HUES6 (cell line): ENCODE results near the gene PHACTR3.

Experiments used
- H3K27ac ChIP-seq: 2 replicates; pipeline ENCODE4 v1.7.0; 2013; ENCODE audit warnings: low read depth, mild to moderate bottlenecking, low read length, inconsistent platforms
- H3K27me3 ChIP-seq: 2 replicates; pipeline ENCODE4 v1.6.1; 2013; ENCODE audit warnings: low read length; ENCODE audit not compliant: control insufficient read depth, insufficient read depth
- H3K36me3 ChIP-seq: 2 replicates; pipeline ENCODE4 v1.6.1; 2013; ENCODE audit warnings: low read length; ENCODE audit not compliant: control insufficient read depth, insufficient read depth
- H3K4me1 ChIP-seq: 2 replicates; pipeline ENCODE4 v1.6.1; 2013; ENCODE audit warnings: low read length; ENCODE audit not compliant: control insufficient read depth, insufficient read depth
- H3K4me3 ChIP-seq: 2 replicates; pipeline ENCODE4 v1.5.1; 2013; ENCODE audit warnings: low read depth, low read length
- H3K9ac ChIP-seq: one replicate; pipeline ENCODE4 v1.6.1; 2013; ENCODE audit warnings: mild to moderate bottlenecking, low read length
- H3K9me3 ChIP-seq: 2 replicates; pipeline ENCODE4 v1.6.1; 2013; ENCODE audit warnings: low read depth, low read length; ENCODE audit not compliant: control insufficient read depth, insufficient read depth

Gene PHACTR3

GRCh38 chr20:59708326-59708725, 104.0 kb downstream of the PHACTR3 start:
- Histone ChIP-seq H3K9ac (no peak overlapping the region), H3K4me1 (peaks cover 5% of the 10 kb centered on the region), H3K27me3 (no peaks in the 10 kb centered on the region), H3K36me3 (no peaks in the 10 kb centered on the region), H3K9me3 (peaks cover 9% of the 10 kb centered on the region), H3K27ac (no peak overlapping the region), H3K4me3 (no peak overlapping the region)

GRCh38 chr20:59709636-59710035, 105.3 kb downstream of the PHACTR3 start:
- H3K36me3 ChIP-seq: no peaks in the 10 kb centered on the region
- no peaks in the 10 kb centered on the region for H3K27me3 ChIP-seq

GRCh38 chr20:59718071-59718470, 113.7 kb downstream of the PHACTR3 start:
- H3K4me3 ChIP-seq: no peak overlapping the region
- H3K27me3 ChIP-seq: 0 out of 2 replicates have a peak, but pooled peaks cover 9% of the 10 kb centered on the region
- H3K27ac ChIP-seq: no peak overlapping the region
- no peak overlapping the region for H3K9ac ChIP-seq
- H3K36me3 ChIP-seq: no peaks in the 10 kb centered on the region
- no peaks in the 10 kb centered on the region for H3K4me1 ChIP-seq
- H3K9me3 ChIP-seq: no peaks in the 10 kb centered on the region

More at GRCh38 chr20:59709636-59710035, 105.3 kb downstream of the PHACTR3 start:
- H3K9me3 ChIP-seq: peaks cover 9% of the 10 kb centered on the region
- no peak overlapping the region for H3K27ac ChIP-seq
- H3K9ac ChIP-seq: no peak overlapping the region
- no peak overlapping the region for H3K4me3 ChIP-seq
- peaks cover 5% of the 10 kb centered on the region for H3K4me1 ChIP-seq

GRCh38 chr20:59718751-59719150, 114.4 kb downstream of the PHACTR3 start:
- H3K9ac ChIP-seq: no peak overlapping the region
- H3K36me3 ChIP-seq: no peaks in the 10 kb centered on the region
- no peak overlapping the region for H3K27ac ChIP-seq
- no peak overlapping the region for H3K4me3 ChIP-seq
- no peaks in the 10 kb centered on the region for H3K4me1 ChIP-seq
- H3K27me3 ChIP-seq: peaks cover 14% of the 10 kb centered on the region; the same call in 1 of the 2 replicates
- no peaks in the 10 kb centered on the region for H3K9me3 ChIP-seq

GRCh38 chr20:59720013-59720412, 115.7 kb downstream of the PHACTR3 start:
- Histone ChIP-seq H3K4me1 (no peaks in the 10 kb centered on the region), H3K9me3 (no peaks in the 10 kb centered on the region), H3K27me3 (peaks cover 24% of the 10 kb centered on the region), H3K4me3 (no peak overlapping the region), H3K9ac (no peak overlapping the region), H3K36me3 (no peaks in the 10 kb centered on the region), H3K27ac (no peak overlapping the region)

GRCh38 chr20:59721386-59721785, 117.0 kb downstream of the PHACTR3 start:
- H3K27me3 ChIP-seq: peaks cover 29% of the 10 kb centered on the region
- H3K27ac ChIP-seq: no peak overlapping the region
- H3K9ac ChIP-seq: no peak overlapping the region
- H3K4me3 ChIP-seq: no peak overlapping the region
- H3K9me3 ChIP-seq: no peaks in the 10 kb centered on the region
- no peaks in the 10 kb centered on the region for H3K4me1 ChIP-seq
- H3K36me3 ChIP-seq: no peaks in the 10 kb centered on the region

GRCh38 chr20:59723108-59723500, 118.8 kb downstream of the PHACTR3 start:
- H3K4me3 ChIP-seq: no peak overlapping the region
- no peaks in the 10 kb centered on the region for H3K4me1 ChIP-seq
- no peak overlapping the region for H3K9ac ChIP-seq
- no peaks in the 10 kb centered on the region for H3K36me3 ChIP-seq
- H3K9me3 ChIP-seq: no peaks in the 10 kb centered on the region
- H3K27ac ChIP-seq: no peak overlapping the region
- H3K27me3 ChIP-seq: peaks cover 31% of the 10 kb centered on the region

GRCh38 chr20:59723607-59724456, 119.5 kb downstream of the PHACTR3 start:
- H3K4me3 ChIP-seq: no peak overlapping the region
- H3K36me3 ChIP-seq: no peaks in the 10 kb centered on the region
- no peak overlapping the region for H3K27ac ChIP-seq
- no peaks in the 10 kb centered on the region for H3K4me1 ChIP-seq
- no peaks in the 10 kb centered on the region for H3K9me3 ChIP-seq
- H3K9ac ChIP-seq: no peak overlapping the region
- H3K27me3 ChIP-seq: peaks cover 31% of the 10 kb centered on the region

- Histone ChIP-seq H3K4me1 (no peaks in the 10 kb centered on the region), H3K9ac (no peak overlapping the region)
These were observed 120.4 kb downstream of the PHACTR3 start for GRCh38 chr20:59724457-59725366.

GRCh38 chr20:59725476-59726280, 121.3 kb downstream of the PHACTR3 start:
- no peaks in the 10 kb centered on the region for H3K9me3 ChIP-seq
- no peak overlapping the region for H3K27ac ChIP-seq
- no peak overlapping the region for H3K4me3 ChIP-seq
- no peak overlapping the region for H3K9ac ChIP-seq
- H3K4me1 ChIP-seq: no peaks in the 10 kb centered on the region
- H3K36me3 ChIP-seq: no peaks in the 10 kb centered on the region
- H3K27me3 ChIP-seq: peaks cover 31% of the 10 kb centered on the region

More at GRCh38 chr20:59724457-59725366, 120.4 kb downstream of the PHACTR3 start:
- Histone ChIP-seq H3K4me3 (no peak overlapping the region), H3K9me3 (no peaks in the 10 kb centered on the region), H3K36me3 (no peaks in the 10 kb centered on the region), H3K27me3 (peaks cover 31% of the 10 kb centered on the region), H3K27ac (no peak overlapping the region)
